GM23248 (cell line): Measurements from ENCODE around the gene ACTN1.

Experiments
- EZH2 ChIP-seq: fragments of 200-600 bp; sonication (generic); IDR thresholded peaks from 2 replicates; pipeline ENCODE4 v1.6.1; 2018; ENCODE audit warnings: antibody characterized with exemption, mild to moderate bottlenecking; ENCODE audit not compliant: insufficient read depth, poor library complexity, severe bottlenecking
- EZH2phosphoT487 ChIP-seq: fragments of 200-600 bp; sonication (generic); IDR thresholded peaks from 2 replicates; pipeline ENCODE4 v1.6.1; 2018; ENCODE audit warnings: antibody characterized with exemption, moderate library complexity, mild to moderate bottlenecking, low read depth; ENCODE audit not compliant: insufficient read depth

GRCh38 chr14:68944162-68944561 is 34.9 kb downstream of the ACTN1 start:
- no peak for TF ChIP-seq EZH2
- TF ChIP-seq EZH2phosphoT487: no peak
